Parathyroid adenoma (tissue), 2 donors: ENCODE data around the gene MPP3.

ENCODE experiments used
- H2AFZ ChIP-seq: fragments of 300-600 bp; sonication (generic); one replicate; pipeline ENCODE4 v1.7.0; 2017; ENCODE audit warnings: antibody characterized with exemption, mild to moderate bottlenecking
- H3K27ac ChIP-seq: fragments of 300-600 bp; sonication (generic); one replicate; pipeline ENCODE4 v1.7.0; 2017
- H3K27me3 ChIP-seq: fragments of 300-600 bp; sonication (generic); one replicate; pipeline ENCODE4 v1.7.0; 2017; ENCODE audit warnings: low read length; ENCODE audit not compliant: control insufficient read depth, insufficient read depth
- H3K36me3 ChIP-seq: fragments of 300-600 bp; sonication (generic); one replicate; pipeline ENCODE4 v1.7.0; 2017; ENCODE audit warnings: low read length; ENCODE audit not compliant: control insufficient read depth, insufficient read depth
- H3K4me1 ChIP-seq: fragments of 300-600 bp; sonication (generic); one replicate; pipeline ENCODE4 v1.7.0; 2017; ENCODE audit warnings: control low read depth
- H3K4me2 ChIP-seq: fragments of 300-600 bp; sonication (generic); one replicate; pipeline ENCODE4 v1.7.0; 2017; ENCODE audit warnings: low read length
- H3K4me3 ChIP-seq: fragments of 300-600 bp; sonication (generic); one replicate; pipeline ENCODE4 v1.7.0; 2017; ENCODE audit warnings: low read depth, low read length
- H3K79me2 ChIP-seq: fragments of 300-600 bp; sonication (generic); one replicate; pipeline ENCODE4 v1.7.0; 2017; ENCODE audit warnings: control low read depth
- H3K9ac ChIP-seq: fragments of 300-600 bp; sonication (generic); one replicate; pipeline ENCODE4 v1.7.0; 2017; ENCODE audit warnings: mild to moderate bottlenecking
- H3K9me3 ChIP-seq: fragments of 300-600 bp; sonication (generic); one replicate; pipeline ENCODE4 v1.7.0; 2017; ENCODE audit warnings: low read length; ENCODE audit not compliant: control insufficient read depth
- CTCF ChIP-seq: fragments of 300-600 bp; sonication (generic); IDR thresholded peaks from one replicate; pipeline ENCODE4 v1.7.0; 2017; ENCODE audit warnings: antibody characterized with exemption, mild to moderate bottlenecking
- donor health status: primary hyperparathyroidism.

The MPP3 gene

GRCh38 chr17:43875476-43876147, 42.7 kb upstream of the MPP3 start:
- no peak overlapping the region for H3K27ac ChIP-seq
- no peak overlapping the region for H2AFZ ChIP-seq
- H3K9ac ChIP-seq, result no peak overlapping the region
- TF ChIP-seq CTCF, result no peak
- no peaks in the 10 kb centered on the region for H3K9me3 ChIP-seq
- H3K79me2 ChIP-seq, result peaks cover 2% of the 10 kb centered on the region
- H3K4me3 ChIP-seq, result no peak overlapping the region
- H3K27me3 ChIP-seq, result no peaks in the 10 kb centered on the region
- H3K36me3 ChIP-seq, result no peaks in the 10 kb centered on the region
- H3K4me1 ChIP-seq, result peaks cover 26% of the 10 kb centered on the region
- no peak overlapping the region for H3K4me2 ChIP-seq

GRCh38 chr17:43874293-43874692, 41.3 kb upstream of the MPP3 start:
- H3K79me2 ChIP-seq, result peaks cover 2% of the 10 kb centered on the region
- H3K27me3 ChIP-seq, result no peaks in the 10 kb centered on the region
- H3K4me2 ChIP-seq, result peak overlapping the region; percentile 34
- TF ChIP-seq CTCF, result no peak
- H3K4me1 ChIP-seq, result peaks cover 26% of the 10 kb centered on the region
- peak overlapping the region; percentile 26 for H2AFZ ChIP-seq
- H3K4me3 ChIP-seq, result no peak overlapping the region
- H3K27ac ChIP-seq, result no peak overlapping the region
- H3K36me3 ChIP-seq, result no peaks in the 10 kb centered on the region
- H3K9ac ChIP-seq, result no peak overlapping the region
- no peaks in the 10 kb centered on the region for H3K9me3 ChIP-seq

- peak overlapping the region; percentile 28 for H3K4me2 ChIP-seq
- TF ChIP-seq CTCF, result no peak
Measured at GRCh38 chr17:43873815-43874214, 40.9 kb upstream of the MPP3 start.

GRCh38 chr17:43873091-43873490, 40.1 kb upstream of the MPP3 start:
- peaks cover 22% of the 10 kb centered on the region for H3K4me1 ChIP-seq
- H3K36me3 ChIP-seq, result no peaks in the 10 kb centered on the region
- no peaks in the 10 kb centered on the region for H3K9me3 ChIP-seq
- peaks cover under 1% of the 10 kb centered on the region for H3K79me2 ChIP-seq
- peak; percentile 7 for TF ChIP-seq CTCF
- H3K4me2 ChIP-seq, result no peak overlapping the region
- H3K9ac ChIP-seq, result no peak overlapping the region
- no peak overlapping the region for H3K4me3 ChIP-seq
- H3K27me3 ChIP-seq, result no peaks in the 10 kb centered on the region
- H2AFZ ChIP-seq, result no peak overlapping the region
- H3K27ac ChIP-seq, result no peak overlapping the region

More at GRCh38 chr17:43873815-43874214, 40.9 kb upstream of the MPP3 start:
- no peaks in the 10 kb centered on the region for H3K9me3 ChIP-seq
- peaks cover 25% of the 10 kb centered on the region for H3K4me1 ChIP-seq
- H3K27me3 ChIP-seq, result no peaks in the 10 kb centered on the region
- H3K27ac ChIP-seq, result no peak overlapping the region
- no peaks in the 10 kb centered on the region for H3K36me3 ChIP-seq
- no peak overlapping the region for H3K4me3 ChIP-seq
- H2AFZ ChIP-seq, result peak overlapping the region; percentile 26
- H3K79me2 ChIP-seq, result peaks cover 2% of the 10 kb centered on the region
- no peak overlapping the region for H3K9ac ChIP-seq
